DOHH2 (cell line): ENCODE data around the gene TMEM164.

Experiments used
- CTCF ChIP-seq: fragments of 200-600 bp; sonication (generic); IDR thresholded peaks from one replicate; pipeline ENCODE4 v1.5.1; 2014; ENCODE audit warnings: antibody characterized with exemption, mild to moderate bottlenecking, low read depth, low read length; ENCODE audit not compliant: poor library complexity, severe bottlenecking
- EZH2phosphoT487 ChIP-seq: fragments of 200-600 bp; sonication (generic); IDR thresholded peaks from 2 replicates; pipeline ENCODE4 v1.6.1; 2017; ENCODE audit warnings: borderline replicate concordance, mild to moderate bottlenecking, antibody characterized with exemption, low read length, moderate library complexity, mixed read lengths

- TF ChIP-seq CTCF (no peak), EZH2phosphoT487 (no peak)
Observed at GRCh38 chrX:110049096-110049495, 46.2 kb downstream of the TMEM164 start.
